ENCODE measurements around the gene PARVB.

PARVB gene

GRCh38 chr22:44137415-44137814 lies 113.3 kb downstream of the PARVB start:
- DNase-seq = no peak

GRCh38 chr22:44139773-44140172 lies 115.7 kb downstream of the PARVB start:
- no peak for DNase-seq

- no peak for DNase-seq
These were observed 118.5 kb downstream of the PARVB start for GRCh38 chr22:44142421-44143104.

- DNase-seq = no peak
These were observed 119.0 kb downstream of the PARVB start for GRCh38 chr22:44143105-44143474.

- no peak for DNase-seq
These were observed 119.5 kb downstream of the PARVB start for GRCh38 chr22:44143579-44143978.

GRCh38 chr22:44144046-44144569 lies 120.0 kb downstream of the PARVB start:
- DNase-seq = no peak

GRCh38 chr22:44145544-44145943 lies 121.4 kb downstream of the PARVB start:
- DNase-seq = no peak

- DNase-seq = no peak
These were observed 122.2 kb downstream of the PARVB start for GRCh38 chr22:44146088-44146861.

GRCh38 chr22:44147008-44147645 lies 123.0 kb downstream of the PARVB start:
- no peak for DNase-seq

GRCh38 chr22:44147821-44148574 lies 123.9 kb downstream of the PARVB start:
- no peak for DNase-seq

GRCh38 chr22:44151676-44152075 lies 127.6 kb downstream of the PARVB start:
- no peak for DNase-seq

GRCh38 chr22:44153710-44154109 lies 129.6 kb downstream of the PARVB start:
- no peak for DNase-seq

GRCh38 chr22:44154436-44154942 lies 130.4 kb downstream of the PARVB start:
- peak in 1 of 5 experiments; percentile 74 for DNase-seq

- DNase-seq = no peak
These were observed 131.0 kb downstream of the PARVB start for GRCh38 chr22:44155115-44155514.

GRCh38 chr22:44157916-44158618 lies 134.0 kb downstream of the PARVB start:
- no peak for DNase-seq

- no peak for DNase-seq
These were observed 134.7 kb downstream of the PARVB start for GRCh38 chr22:44158816-44159215.

GRCh38 chr22:44159221-44159620 lies 135.1 kb downstream of the PARVB start:
- DNase-seq = no peak

GRCh38 chr22:44159811-44160210 lies 135.7 kb downstream of the PARVB start:
- DNase-seq = no peak

- DNase-seq = no peak
These were observed 136.3 kb downstream of the PARVB start for GRCh38 chr22:44160421-44160820.

- no peak for DNase-seq
These were observed 137.6 kb downstream of the PARVB start for GRCh38 chr22:44161673-44162072.

GRCh38 chr22:44162960-44163359 lies 138.9 kb downstream of the PARVB start:
- no peak for DNase-seq

GRCh38 chr22:44163536-44163935 lies 139.4 kb downstream of the PARVB start:
- no peak for DNase-seq
